ENCODE results near the gene MEX3B.
"Not testable (repeated sequence)": the region's sequence is repeated elsewhere in the genome, so short reads cannot be mapped to it uniquely, and the experiment has no call there.

MEX3B gene

GRCh38 chr15:82005239-82005638 is 40.6 kb downstream of the MEX3B start:
- no peak for DNase-seq (ENCODE audit: low spot score)

- DNase-seq (ENCODE audit: low spot score), result no peak
These were observed 41.9 kb downstream of the MEX3B start for GRCh38 chr15:82003916-82004315.

- DNase-seq (ENCODE audit: low spot score), result not testable (repeated sequence)
These were observed 50.7 kb downstream of the MEX3B start for GRCh38 chr15:81995081-81995480.

GRCh38 chr15:81992523-81992922 is 53.3 kb downstream of the MEX3B start:
- DNase-seq (ENCODE audit: low spot score), result no peak

Measured in HuH-7.5 (cell line).